Uterus (tissue), 4 donors: ENCODE measurements around the gene GTF3C5. TPM values are rescaled to one million over a fixed set of nuclear protein-coding genes. Genes with fewer than 3 reads are reported as not detected.
"Not testable (repeated sequence)": the region's sequence is repeated elsewhere in the genome, so short reads cannot be mapped to it uniquely, and the experiment has no call there.

ENCODE experiments used
- DNase-seq, 2 donors: peaks; one replicate each; pipeline ENCODE4 v3.0.0-alpha.2; 2019 to 2020
- H3K27ac ChIP-seq, 2 donors: fragments of 200-600 bp; sonication (generic); 1 replicate in 1 of 2; 2 replicates in 1 of 2; pipeline ENCODE4 v1.5.1; 2016 to 2018
- H3K27me3 ChIP-seq, 2 donors: fragments of 200-600 bp; sonication (generic); one replicate each; pipeline ENCODE4 v1.5.1; 2018 to 2019; ENCODE audit warnings: control low read depth in 1 of 2
- H3K36me3 ChIP-seq, 2 donors: fragments of 200-600 bp; sonication (generic); one replicate each; pipeline ENCODE4 v1.5.1; 2019; ENCODE audit warnings: control low read depth in 1 of 2
- H3K4me1 ChIP-seq, 2 donors: fragments of 200-600 bp; sonication (generic); one replicate each; pipeline ENCODE4 v1.5.1; 2018 to 2019; ENCODE audit warnings: control low read depth in 1 of 2
- H3K4me3 ChIP-seq, 2 donors: fragments of 200-600 bp; sonication (generic); 1 replicate in 1 of 2; 2 replicates in 1 of 2; pipeline ENCODE4 v1.5.1; 2018 to 2019; ENCODE audit warnings: mild to moderate bottlenecking in 1 of 2
- H3K9me3 ChIP-seq, 2 donors: fragments of 200-600 bp; sonication (generic); one replicate each; pipeline ENCODE4 v1.5.1; 2019; ENCODE audit warnings: control low read depth in 1 of 2
- POLR2A ChIP-seq, 2 donors: fragments of 450-650 bp; IDR thresholded peaks; one replicate each; pipeline ENCODE4 v1.6.1; 2016; ENCODE audit warnings: antibody characterized with exemption in 2 of 2, mild to moderate bottlenecking in 1 of 2, moderate library complexity in 1 of 2
- intact Hi-C: fragments of 100-400 bp; cut with DNase I; formaldehyde crosslinking; loops from one replicate; pipeline ENCODE4 v1.15.1; 2023; ENCODE audit warnings: low total_unique reads
- total RNA-seq, 4 donors: library from RNA; depleted of rRNA in 3 of 4; stranded (reverse); fragments of >200 nt in 3 of 4; gene quantifications; one replicate each; pipeline versions ENCODE4 v1.1.0 to v1.2.4, GENCODE V29; 2014 to 2023
- TF ChIP-seq, protein P1 (sequence below), 4 experiments: fragments of 200-600 bp in 2 of 4; fragments of 450-650 bp in 2 of 4; sonication (generic) in 2 of 4; IDR thresholded peaks; one replicate each; pipeline ENCODE4 v1.5.1; 2016 to 2019; ENCODE audit warnings: antibody characterized with exemption in 4 of 4, mild to moderate bottlenecking in 2 of 4, moderate library complexity in 1 of 4
- donor health status: DM: yes; HTN: yes; CAD: no.

The GTF3C5 gene
- total RNA-seq, 4 donors from 2014 or later = 26.6 to 52.8 (median 37.1) TPM

DNA sequence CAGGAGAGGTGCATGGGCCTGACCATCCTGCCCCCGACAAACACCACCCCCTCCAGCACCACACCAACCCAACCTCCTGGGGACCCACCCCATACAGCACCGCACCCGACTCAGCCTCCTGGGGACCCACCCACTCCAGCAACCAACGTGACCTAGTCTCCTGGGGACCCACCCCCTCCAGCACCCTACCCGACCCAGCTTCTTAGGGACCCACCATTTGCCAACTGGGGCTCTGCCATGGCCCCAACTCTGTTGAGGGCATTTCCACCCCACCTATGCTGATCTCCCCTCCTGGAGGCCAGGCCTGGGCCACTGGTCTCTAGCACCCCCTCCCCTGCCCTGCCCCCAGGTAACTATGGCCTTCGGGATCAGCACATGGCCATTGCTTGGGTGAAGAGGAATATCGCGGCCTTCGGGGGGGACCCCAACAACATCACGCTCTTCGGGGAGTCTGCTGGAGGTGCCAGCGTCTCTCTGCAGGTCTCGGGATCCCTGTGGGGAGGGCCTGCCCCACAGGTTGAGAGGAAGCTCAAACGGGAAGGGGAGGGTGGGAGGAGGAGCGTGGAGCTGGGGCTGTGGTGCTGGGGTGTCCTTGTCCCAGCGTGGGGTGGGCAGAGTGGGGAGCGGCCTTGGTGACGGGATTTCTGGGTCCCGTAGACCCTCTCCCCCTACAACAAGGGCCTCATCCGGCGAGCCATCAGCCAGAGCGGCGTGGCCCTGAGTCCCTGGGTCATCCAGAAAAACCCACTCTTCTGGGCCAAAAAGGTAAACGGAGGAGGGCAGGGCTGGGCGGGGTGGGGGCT lies 35.6 kb downstream of the GTF3C5 start:
- no peaks in the 10 kb centered on the region for H3K4me1 ChIP-seq
- no peak for DNase-seq
- no peak overlapping the region for H3K4me3 ChIP-seq
- intact Hi-C loops = no loop called here
- no peak for TF ChIP-seq POLR2A (IDR thresholded peaks at IDR 0.05)
- TF ChIP-seq, protein P1, sequence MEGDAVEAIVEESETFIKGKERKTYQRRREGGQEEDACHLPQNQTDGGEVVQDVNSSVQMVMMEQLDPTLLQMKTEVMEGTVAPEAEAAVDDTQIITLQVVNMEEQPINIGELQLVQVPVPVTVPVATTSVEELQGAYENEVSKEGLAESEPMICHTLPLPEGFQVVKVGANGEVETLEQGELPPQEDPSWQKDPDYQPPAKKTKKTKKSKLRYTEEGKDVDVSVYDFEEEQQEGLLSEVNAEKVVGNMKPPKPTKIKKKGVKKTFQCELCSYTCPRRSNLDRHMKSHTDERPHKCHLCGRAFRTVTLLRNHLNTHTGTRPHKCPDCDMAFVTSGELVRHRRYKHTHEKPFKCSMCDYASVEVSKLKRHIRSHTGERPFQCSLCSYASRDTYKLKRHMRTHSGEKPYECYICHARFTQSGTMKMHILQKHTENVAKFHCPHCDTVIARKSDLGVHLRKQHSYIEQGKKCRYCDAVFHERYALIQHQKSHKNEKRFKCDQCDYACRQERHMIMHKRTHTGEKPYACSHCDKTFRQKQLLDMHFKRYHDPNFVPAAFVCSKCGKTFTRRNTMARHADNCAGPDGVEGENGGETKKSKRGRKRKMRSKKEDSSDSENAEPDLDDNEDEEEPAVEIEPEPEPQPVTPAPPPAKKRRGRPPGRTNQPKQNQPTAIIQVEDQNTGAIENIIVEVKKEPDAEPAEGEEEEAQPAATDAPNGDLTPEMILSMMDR (IDR thresholded peaks at IDR 0.05) = no peak
- H3K36me3 ChIP-seq = no peaks in the 10 kb centered on the region
- no peaks in the 10 kb centered on the region for H3K27me3 ChIP-seq
- no peaks in the 10 kb centered on the region for H3K9me3 ChIP-seq
- H3K27ac ChIP-seq = no peak overlapping the region

DNA sequence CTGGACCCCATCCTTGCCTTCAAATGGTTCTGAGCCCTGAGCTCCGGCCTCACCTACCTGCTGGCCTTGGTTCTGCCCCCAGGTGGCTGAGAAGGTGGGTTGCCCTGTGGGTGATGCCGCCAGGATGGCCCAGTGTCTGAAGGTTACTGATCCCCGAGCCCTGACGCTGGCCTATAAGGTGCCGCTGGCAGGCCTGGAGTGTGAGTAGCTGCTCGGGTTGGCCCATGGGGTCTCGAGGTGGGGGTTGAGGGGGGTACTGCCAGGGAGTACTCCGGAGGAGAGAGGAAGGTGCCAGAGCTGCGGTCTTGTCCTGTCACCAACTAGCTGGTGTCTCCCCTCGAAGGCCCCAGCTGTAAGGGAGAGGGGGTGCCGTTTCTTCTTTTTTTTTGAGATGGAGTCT lies 36.2 kb downstream of the GTF3C5 start:
- Histone ChIP-seq H3K4me1 (no peaks in the 10 kb centered on the region), H3K9me3 (no peaks in the 10 kb centered on the region), H3K4me3 (no peak overlapping the region), H3K36me3 (no peaks in the 10 kb centered on the region), H3K27ac (no peak overlapping the region), H3K27me3 (no peaks in the 10 kb centered on the region)
- intact Hi-C loops = no loop called here
- TF ChIP-seq POLR2A (IDR thresholded peaks at IDR 0.05) = no peak
- TF ChIP-seq, protein P1 (IDR thresholded peaks at IDR 0.05) = no peak
- DNase-seq = no peak

DNA sequence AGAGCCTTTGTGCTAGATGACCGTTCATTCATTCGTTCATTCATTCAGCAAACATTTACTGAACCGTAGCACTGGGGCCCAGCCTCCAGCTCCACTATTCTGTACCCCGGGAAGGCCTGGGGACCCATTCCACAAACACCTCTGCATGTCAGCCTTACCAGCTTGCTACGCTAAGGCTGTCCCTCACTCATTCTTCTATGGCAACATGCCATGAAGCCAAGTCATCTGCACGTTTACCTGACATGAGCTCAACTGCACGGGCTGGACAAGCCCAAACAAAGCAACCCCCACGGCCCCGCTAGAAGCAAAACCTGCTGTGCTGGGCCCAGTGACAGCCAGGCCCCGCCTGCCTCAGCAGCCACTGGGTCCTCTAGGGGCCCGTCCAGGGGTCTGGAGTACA lies 37.0 kb downstream of the GTF3C5 start:
- Histone ChIP-seq H3K4me3 (no peak overlapping the region), H3K27ac (no peak overlapping the region), H3K4me1 (no peaks in the 10 kb centered on the region), H3K36me3 (no peaks in the 10 kb centered on the region), H3K9me3 (no peaks in the 10 kb centered on the region), H3K27me3 (no peaks in the 10 kb centered on the region)
- intact Hi-C loops = no loop called here
- DNase-seq = no peak
- TF ChIP-seq POLR2A (IDR thresholded peaks at IDR 0.05) = no peak
- TF ChIP-seq, protein P1 (IDR thresholded peaks at IDR 0.05) = no peak

DNA sequence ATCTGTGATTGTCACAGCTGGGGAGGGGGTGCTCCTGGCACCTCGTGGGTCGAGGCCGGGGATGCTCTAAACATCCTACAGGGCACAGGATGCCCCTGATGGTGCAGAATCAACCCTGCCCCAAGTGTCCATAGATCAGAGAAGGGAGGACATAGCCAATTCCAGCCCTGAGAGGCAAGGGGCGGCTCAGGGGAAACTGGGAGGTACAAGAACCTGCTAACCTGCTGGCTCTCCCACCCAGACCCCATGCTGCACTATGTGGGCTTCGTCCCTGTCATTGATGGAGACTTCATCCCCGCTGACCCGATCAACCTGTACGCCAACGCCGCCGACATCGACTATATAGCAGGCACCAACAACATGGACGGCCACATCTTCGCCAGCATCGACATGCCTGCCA lies 37.6 kb downstream of the GTF3C5 start:
- intact Hi-C loops, H3K27ac ChIP-seq, DNase-seq, H3K4me1 ChIP-seq, H3K27me3 ChIP-seq, H3K4me3 ChIP-seq, H3K36me3 ChIP-seq, H3K9me3 ChIP-seq: not testable (repeated sequence)

DNA sequence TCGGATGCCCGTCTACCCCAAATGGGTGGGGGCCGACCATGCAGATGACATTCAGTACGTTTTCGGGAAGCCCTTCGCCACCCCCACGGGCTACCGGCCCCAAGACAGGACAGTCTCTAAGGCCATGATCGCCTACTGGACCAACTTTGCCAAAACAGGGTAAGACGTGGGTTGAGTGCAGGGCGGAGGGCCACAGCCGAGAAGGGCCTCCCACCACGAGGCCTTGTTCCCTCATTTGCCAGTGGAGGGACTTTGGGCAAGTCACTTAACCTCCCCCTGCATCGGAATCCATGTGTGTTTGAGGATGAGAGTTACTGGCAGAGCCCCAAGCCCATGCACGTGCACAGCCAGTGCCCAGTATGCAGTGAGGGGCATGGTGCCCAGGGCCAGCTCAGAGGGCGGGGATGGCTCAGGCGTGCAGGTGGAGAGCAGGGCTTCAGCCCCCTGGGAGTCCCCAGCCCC lies 39.7 kb downstream of the GTF3C5 start:
- H3K9me3 ChIP-seq, H3K27me3 ChIP-seq, H3K4me1 ChIP-seq, intact Hi-C loops, H3K36me3 ChIP-seq, DNase-seq, H3K27ac ChIP-seq, H3K4me3 ChIP-seq: not testable (repeated sequence)

DNA sequence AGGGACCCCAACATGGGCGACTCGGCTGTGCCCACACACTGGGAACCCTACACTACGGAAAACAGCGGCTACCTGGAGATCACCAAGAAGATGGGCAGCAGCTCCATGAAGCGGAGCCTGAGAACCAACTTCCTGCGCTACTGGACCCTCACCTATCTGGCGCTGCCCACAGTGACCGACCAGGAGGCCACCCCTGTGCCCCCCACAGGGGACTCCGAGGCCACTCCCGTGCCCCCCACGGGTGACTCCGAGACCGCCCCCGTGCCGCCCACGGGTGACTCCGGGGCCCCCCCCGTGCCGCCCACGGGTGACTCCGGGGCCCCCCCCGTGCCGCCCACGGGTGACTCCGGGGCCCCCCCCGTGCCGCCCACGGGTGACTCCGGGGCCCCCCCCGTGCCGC lies 40.2 kb downstream of the GTF3C5 start:
- H3K27me3 ChIP-seq, DNase-seq, H3K36me3 ChIP-seq, H3K9me3 ChIP-seq, H3K4me1 ChIP-seq, intact Hi-C loops, H3K27ac ChIP-seq, H3K4me3 ChIP-seq: not testable (repeated sequence)
